Activated gamma-delta T cell (primary cell): ENCODE data around the gene HTRA2.
"Not testable (repeated sequence)": the region's sequence is repeated elsewhere in the genome, so short reads cannot be mapped to it uniquely, and the experiment has no call there.

Experiments used
- DNase-seq: peaks from one replicate; lab custom pipeline; 2025; lab: John Stamatoyannopoulos, UW

Gene HTRA2

DNA sequence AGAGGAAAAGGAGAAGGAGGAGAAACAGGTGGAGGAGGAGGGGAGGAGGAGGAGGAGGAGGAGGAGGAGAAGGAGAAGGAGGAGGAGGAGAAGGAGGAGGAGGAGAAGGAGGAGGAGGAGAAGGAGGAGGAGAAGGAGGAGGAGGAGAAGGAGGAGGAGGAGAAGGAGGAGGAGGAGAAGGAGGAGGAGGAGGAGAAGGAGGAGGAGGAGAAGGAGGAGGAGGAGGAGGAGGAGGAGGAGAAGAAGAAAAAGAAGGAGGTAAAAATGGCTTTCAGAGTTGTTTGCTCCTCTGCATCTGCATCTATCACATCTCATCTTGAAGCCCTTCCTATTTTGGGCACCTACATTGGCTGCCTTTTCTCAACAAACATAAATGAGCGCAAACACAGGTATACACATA lies 31.3 kb downstream of the HTRA2 start:
- not testable (repeated sequence) for DNase-seq

DNA sequence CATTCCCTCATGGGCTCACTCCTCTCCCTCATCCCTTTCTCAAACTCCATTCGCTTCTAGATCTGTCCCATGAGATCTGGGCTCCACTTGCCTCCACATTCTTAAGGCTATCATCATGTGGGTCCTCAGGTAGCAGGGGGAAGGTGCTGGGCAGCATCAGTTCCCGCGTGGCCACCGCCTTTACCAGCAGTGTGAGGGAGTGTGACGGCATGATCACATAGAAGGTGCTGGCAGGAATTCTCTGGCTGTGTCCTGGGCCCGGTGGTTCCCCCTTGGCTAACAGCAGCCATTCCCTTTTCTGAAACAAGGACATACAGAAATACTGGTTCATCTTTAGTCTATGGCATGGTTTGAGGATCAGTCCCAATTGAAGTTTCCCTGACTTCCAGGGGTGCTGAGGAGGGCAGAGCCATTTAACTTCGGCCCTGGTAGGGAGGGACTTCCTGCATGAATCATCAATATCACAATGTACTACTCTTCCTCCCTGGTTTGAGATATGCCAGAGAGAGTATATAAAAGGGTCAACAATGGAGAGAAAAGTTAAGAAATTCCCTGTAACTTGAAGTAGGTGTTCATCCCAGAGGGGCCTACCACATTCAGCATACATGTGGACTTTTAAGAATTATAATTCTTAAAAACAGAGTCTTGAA lies 32.5 kb downstream of the HTRA2 start:
- DNase-seq, result no peak

DNA sequence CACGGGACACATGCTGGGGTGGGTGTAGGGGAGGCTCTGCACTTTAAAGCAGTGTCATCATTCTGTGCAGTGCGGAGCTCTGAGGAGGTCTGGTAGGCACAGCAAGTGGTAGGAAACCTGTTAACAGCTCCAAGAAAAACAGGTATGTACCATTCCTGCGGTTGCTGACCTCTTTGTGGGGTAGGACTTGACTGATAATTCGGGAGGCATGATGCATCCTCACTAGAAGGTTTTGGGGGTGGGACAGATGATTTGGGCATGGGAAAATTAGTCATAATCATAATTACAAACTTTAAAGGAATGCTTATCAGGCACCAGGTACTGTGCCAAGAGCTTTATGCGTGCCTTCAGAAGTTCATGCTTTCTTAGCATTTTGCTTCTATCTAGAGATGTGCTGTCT lies 34.5 kb downstream of the HTRA2 start:
- DNase-seq, result no peak

DNA sequence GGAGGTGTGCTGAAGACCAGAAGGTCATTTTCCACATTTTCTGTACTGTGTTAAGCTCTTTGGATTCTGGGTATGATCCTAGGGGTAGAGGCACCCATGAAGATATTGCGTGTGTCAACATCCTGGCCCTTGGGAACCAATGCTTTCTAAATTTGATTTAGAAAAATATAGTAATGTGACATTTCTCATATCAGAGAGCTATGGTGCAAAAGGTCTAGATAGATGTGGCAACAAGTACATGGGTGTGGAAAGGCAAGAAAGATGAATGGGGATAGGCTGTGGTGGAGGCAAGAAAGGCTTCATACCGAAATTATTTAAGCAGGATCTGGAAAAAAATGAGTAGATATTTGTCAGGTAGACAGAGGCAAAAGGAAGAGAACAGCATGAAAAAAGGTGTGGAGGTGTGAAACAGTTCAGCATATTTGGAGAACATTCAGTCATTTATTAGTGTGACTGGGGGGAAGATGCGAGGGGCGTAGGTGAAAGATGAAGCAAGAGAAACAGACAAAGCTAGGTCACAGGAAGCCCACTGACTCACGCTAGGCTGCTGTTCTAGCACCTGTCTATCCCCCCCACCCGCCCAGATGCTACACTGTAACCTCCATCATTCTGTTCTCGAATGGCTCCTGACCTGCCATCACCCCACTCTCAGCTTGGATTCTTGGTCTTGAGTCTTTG lies 36.5 kb downstream of the HTRA2 start:
- no peak for DNase-seq

DNA sequence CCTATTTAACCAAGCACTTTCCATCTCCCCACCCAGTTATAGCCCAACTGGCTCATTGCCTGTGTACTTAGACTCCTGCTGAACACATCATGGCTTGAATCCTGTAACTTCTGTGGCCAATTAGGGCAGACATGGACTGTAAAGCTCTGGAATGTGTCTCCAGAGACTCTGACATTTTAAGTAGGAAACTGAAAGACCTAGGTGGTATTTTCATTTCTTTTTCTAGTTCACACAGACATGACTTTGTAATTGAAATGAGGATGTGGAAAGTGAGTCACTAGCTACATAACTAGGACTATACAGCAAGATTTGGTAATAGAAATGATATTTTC lies 37.0 kb downstream of the HTRA2 start:
- no peak for DNase-seq

DNA sequence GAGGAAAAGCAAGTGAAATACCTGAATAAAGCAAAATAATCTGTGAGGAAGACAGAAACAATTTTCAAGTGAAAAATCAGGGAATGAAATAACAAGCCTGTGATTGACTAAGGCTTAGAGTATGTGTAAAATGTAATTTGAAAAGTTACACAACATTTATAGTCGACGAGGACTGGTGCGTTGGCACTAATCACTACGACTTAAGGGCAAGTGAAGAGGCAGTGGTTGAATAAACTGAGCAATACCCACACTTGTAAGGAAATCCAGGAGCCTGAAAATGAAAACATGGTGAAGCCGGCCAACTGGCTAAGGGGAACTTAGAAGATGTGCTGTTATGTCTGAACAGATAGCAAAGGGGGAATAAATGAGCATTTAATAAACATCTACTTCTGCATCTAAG lies 38.1 kb downstream of the HTRA2 start:
- DNase-seq, result no peak

DNA sequence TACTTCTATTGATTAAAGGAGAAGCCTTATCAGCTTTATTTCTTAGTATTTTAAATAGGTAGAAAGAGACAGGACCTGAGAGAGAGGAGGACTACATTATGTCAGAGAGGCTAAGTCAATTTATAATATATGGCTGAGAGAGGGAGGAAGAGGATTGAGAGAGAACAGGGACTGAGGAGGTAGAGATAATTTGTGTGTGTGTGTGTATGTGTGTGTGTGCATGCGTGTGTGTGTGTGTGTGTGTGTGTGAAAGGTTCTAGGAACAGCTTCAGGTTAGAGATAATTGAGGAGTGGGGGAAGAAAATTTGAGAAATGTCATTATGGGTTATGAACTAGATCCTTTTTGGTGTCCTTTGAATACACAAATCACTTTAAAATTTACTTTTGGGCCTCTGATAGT lies 40.0 kb downstream of the HTRA2 start:
- DNase-seq, result no peak

DNA sequence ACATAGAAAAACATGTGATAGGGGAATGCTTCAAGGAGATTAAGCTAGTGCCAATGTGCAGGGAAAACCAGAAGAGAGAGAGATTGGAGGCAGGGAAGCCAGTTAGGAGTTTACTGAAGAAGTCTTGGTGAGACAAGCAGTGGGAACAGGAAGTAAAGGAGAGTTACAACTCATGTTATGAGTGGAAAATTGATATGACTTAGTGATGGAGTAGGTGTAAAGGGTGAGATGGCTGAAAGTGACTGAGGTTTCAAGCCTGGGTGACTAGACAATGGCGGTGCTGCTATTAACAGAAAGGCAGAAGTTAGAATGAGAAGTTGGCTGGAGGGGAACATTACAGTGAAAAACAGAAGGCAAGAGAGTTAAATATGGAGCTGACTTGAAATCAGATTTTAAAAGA lies 41.3 kb downstream of the HTRA2 start:
- DNase-seq, result no peak

DNA sequence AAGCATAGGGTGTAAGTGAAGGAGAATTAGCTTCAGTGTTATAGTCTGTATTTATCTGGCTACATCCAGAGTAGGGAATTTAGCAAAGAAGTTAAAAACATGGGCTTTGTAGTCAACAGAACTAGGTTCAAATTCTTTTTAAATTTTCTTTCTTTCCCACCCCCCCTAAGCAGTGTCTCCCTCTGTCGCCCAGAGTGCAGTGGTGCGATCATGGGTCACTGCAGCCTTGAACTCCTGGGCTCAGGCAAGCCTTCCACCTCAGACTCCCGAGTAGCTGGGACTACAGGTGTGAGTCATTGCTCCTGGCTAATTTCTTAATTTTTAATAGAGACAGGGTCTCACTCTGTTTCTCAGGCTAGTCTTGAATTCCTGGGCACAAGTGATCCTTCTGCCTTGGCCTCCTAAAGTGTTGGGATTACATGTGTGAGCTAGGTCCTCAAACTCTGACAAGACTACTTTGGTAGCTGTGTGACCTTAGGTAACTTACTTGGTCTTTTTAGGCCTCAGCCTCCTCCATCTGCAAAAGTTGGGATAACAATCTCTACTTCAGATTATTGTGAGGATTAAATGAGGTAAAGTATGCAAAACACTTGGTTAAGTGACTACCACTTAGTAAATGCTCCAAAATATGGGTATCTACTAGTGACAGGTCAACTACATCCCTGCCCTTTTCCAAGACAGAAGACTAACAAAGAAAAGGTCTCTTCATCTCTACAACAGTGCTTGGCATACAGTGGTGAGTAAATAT lies 42.6 kb downstream of the HTRA2 start:
- DNase-seq, result no peak

DNA sequence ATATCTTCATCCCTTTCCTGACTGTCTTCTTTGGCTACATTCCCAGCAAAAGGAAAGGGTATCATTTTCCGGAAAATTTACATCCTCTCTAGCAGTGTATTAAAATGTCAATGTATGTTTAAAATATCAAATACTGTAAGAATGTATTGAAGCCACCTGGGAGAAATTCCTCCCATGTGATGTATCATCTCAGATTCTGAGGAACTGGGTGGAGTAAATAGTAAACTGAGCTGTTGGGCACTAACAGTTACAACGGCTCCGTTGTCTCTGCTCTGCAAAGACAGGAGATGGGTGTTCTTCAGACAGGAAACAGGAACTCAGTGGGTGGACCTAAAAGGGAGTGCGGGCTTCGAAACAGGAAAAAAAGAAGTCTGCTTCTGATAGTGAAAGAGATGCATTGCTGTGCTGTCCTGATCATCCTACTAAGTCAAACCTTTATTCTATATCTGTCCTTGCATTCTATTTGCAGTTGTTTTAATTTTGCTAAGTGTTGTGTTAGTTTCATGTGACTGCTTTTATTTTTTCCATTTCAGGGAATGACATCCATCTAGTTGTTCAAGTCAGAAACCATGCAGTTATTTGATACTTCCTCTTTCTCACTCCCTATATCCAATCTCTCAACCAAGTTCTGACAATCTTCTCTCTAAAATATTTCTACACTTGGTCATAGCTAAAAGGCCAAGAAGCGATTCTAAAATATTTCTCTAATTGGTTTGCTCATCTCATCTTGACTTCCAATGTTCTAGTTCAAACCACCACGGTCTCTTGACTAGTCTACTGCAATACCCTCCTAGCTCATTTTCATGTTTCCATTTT lies 44.2 kb downstream of the HTRA2 start:
- DNase-seq, result no peak

DNA sequence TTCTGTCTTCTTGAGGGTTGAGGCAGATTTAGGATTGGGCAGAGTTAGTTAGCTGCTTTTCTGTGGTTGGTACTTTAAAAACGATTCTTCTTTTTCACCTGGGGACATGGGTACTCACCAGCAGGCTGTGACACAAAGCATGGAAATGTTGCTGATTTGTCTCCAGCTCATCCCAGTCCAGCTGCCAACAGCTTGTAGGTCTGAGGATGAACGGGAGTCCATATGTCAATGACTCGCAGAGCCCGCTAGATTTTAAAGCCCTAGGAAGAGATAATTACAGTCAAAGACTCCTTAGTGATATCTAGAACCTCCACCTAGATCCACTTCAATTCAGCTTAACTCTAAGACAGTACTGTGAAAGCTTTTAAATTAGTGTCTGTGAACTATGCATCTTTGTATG lies 45.6 kb downstream of the HTRA2 start:
- no peak for DNase-seq

DNA sequence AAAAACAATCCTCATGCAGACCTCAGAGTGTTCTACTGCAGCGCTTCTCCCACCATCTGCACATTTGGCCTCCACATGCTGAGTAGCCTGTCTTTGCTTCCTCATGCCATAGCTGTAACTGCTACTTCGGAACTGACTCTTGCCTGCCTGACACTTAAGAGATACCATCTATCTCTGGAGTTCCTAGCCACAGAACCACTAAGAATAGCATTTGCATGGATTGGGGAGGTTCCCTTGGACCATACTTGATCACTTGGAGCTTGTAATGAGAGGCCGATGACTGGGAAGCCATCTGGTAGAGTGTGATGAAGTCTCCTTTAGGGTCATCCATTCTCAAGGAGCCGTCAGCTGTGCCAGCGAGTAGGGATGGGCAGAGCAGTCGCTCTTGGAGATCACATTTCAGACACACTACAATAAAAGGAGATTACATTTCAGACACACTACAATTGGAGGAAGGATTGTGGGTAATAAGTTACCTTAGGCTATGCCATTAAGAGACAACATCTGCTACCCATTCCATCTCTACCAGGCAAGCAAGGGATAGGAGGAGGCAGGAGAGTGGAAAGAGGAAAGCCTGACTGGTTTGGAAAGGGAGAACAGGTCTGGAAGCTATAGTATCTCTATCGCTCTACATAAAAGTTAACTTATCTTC lies 46.6 kb downstream of the HTRA2 start:
- no peak for DNase-seq

DNA sequence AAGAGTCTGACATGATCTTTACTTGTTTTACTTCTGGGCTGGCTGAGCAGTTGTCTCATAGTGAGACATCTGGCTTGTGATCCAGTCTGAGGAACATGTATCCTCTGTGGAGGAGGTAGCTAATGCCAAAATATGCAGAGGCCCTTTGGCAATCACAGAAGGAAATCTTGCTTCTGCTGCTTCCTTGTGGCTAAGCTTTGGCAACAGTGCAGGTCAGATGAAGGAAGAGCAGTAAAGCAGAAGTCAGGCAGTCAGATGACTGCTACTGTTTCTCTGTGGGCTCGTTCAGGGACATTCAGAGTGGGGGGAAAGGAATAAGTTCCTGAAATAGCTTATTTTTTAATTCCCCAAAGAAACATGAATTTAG lies 47.1 kb downstream of the HTRA2 start:
- no peak for DNase-seq

DNA sequence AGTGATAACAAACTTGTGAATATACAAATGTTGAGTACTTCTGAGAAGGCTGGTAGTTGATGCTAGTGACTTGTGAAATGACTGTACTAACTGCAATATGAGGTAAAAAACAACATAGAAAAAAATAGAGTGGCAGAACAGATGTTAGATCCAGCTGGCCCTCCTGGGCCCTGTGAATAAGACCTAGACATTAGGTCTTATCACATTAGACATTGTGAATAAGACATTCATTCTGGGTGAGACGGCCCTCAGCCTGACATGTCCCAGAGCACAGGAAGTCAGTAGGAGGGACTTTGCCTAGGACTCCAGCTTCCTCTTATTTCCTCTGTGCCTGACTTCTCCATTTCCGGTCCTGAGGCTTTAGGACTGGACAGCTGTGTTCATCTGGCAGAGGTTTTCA lies 47.7 kb downstream of the HTRA2 start:
- no peak for DNase-seq

DNA sequence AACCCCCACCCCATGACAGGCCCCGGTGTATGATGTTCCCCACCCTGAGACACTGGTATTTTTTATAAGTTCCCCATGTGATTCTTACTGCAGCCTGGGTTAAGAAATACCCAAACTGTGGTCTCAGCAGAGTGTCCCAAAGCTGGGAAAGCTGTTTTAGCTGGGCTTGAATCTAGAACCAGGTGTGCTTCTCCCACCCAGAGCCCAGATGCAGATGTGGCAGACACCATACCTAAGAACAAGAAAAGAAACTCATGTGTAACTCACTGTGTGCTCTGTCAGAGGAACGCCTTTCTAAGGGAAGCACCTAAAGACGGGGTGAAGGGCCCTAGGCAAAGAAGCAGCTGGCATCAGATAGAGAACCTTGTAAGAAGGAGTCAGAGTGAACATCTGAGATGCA lies 48.7 kb downstream of the HTRA2 start:
- no peak for DNase-seq

DNA sequence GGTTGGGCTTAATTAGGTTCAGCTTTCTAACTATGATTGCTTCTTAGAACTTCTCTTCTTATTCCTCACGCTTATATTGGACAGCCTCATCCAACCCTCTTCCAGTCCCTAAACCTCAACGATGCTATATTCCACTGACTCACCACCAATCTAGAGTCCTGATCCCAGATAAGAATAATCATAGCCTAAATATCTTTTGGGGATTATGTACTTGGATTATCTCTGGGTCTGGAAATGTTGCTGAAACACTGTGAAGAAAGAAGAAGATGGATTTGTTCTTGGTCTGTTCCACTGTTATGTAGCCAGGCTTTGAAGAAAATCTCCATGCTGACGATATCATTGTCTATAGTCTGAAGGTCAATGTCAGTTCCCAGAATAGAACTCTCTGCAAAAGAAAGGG lies 51.7 kb downstream of the HTRA2 start:
- no peak for DNase-seq

DNA sequence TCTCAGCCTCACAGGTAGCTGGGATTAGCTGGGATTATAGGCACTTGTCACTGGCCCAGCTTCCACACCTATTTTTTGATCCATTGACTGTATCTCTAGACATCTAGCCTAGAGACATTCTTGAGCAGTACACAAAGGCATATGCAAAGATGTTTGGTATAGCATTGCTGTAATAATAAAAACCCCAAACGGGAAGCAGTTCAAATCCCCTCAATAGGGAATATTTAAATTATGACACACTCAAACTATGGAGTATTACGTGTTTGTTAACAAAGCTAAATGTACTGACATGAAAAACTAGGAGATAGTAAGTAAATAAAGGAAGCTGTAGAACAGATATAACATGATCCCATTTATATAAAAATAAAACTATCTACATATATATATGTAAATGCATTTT lies 52.5 kb downstream of the HTRA2 start:
- DNase-seq, result no peak
